Activated naive CD8-positive, alpha-beta T cell treated with anti-CD3 and anti-CD28 coated beads, Interleukin-2, amount 10 ng/mL, durations not matched to agents 7 days and 5 days (primary cell): ENCODE measurements around the gene CEP112. TPM values are rescaled to one million over a fixed set of nuclear protein-coding genes. Genes with fewer than 3 reads are reported as not detected.
"Not testable (repeated sequence)": the region's sequence is repeated elsewhere in the genome, so short reads cannot be mapped to it uniquely, and the experiment has no call there.

ENCODE experiments used
- ATAC-seq: fragments of 150-1000 bp; cut with Tn5 transposase; one replicate; pipeline ENCODE4 v1.10.0; 2021; ENCODE audit warnings: low read depth, moderate library complexity
- POLR2A ChIA-PET: fragments of 350-600 bp; sonication (Branson Sonifier 250); formaldehyde crosslinking; loops from one replicate; lab custom pipeline; 2021; ENCODE audit warnings: antibody characterized with exemption; lab: Charles Lee
- DNase-seq: peaks from one replicate; pipeline ENCODE4 v3.0.0; 2021
- H3K27ac Mint-ChIP-seq: one replicate; pipeline ENCODE4 v1.8.0; 2022; ENCODE audit warnings: mild to moderate bottlenecking, mixed read lengths
- H3K27me3 Mint-ChIP-seq: one replicate; pipeline ENCODE4 v1.8.0; 2022; ENCODE audit warnings: mild to moderate bottlenecking, moderate library complexity, mixed read lengths
- H3K36me3 Mint-ChIP-seq: one replicate; pipeline ENCODE4 v1.8.0; 2021; ENCODE audit warnings: mild to moderate bottlenecking, mixed read lengths
- H3K4me1 Mint-ChIP-seq: one replicate; pipeline ENCODE4 v1.8.0; 2021; ENCODE audit warnings: mixed read lengths
- H3K4me3 Mint-ChIP-seq: one replicate; pipeline ENCODE4 v1.8.0; 2022; ENCODE audit warnings: mild to moderate bottlenecking, moderate library complexity, mixed read lengths
- H3K9me3 Mint-ChIP-seq: one replicate; pipeline ENCODE4 v1.8.0; 2021; ENCODE audit warnings: mixed read lengths
- total RNA-seq, 2 experiments: library from RNA; stranded (reverse); gene quantifications; one replicate each; pipeline ENCODE4 v1.2.3, GENCODE V29; 2021

CEP112 gene
- total RNA-seq, 2 experiments from 2014 or later = 2.1 to 3.8 TPM

DNA sequence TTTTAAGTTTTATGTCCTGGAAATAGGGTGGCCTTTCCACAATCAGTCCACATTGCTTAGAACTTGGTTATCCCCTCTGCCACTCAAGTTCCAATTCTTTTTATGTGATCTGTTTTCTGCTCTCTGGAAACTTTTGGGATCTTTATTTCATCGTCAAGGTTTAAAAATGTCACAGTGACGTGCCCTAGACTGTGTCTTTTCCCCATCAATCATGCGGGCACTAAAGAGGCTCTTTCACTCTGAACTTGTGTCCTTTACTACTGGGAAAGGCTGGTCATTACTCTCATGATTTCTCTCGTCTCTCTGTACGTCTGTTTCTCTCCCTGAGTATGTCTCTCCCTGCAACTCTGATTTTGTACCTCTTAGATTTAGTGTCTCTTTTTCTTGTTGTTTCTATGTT lies 440.7 kb downstream of the CEP112 start:
- Mint-ChIP-seq H3K4me3 (no peak overlapping the region), H3K27me3 (peaks cover 3% of the 10 kb centered on the region), H3K36me3 (no peaks in the 10 kb centered on the region), H3K9me3 (no peaks in the 10 kb centered on the region), H3K27ac (no peak overlapping the region), H3K4me1 (peaks cover 8% of the 10 kb centered on the region)
- DNase-seq (no peak), ATAC-seq (no peak)
- POLR2A ChIA-PET = no interaction called here

DNA sequence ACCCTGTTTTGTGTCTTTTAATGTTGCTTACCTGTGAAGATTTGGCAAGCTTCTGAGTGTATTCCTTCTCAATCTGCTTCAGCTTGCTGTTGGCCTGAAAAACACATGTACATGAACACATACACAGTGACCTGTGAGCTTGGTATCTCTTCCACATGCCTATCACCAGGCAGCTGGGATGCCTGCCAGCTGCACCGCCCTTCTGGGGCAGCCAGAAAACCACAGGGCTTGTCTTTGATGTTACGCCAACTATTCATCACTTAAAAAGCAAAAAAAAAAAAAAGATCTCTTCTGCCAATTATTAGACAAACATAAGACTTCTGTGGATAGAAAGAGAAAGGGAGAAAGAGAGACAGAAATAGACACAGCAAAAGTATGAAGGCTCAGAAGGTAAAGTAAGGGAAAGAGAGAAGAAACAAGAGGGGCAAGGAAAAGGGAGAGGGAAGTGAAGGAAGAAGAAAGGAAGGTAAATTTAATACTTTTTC lies 441.3 kb downstream of the CEP112 start:
- H3K4me3 Mint-ChIP-seq = peak overlapping the region; percentile 39
- POLR2A ChIA-PET = no interaction called here
- H3K36me3 Mint-ChIP-seq = no peaks in the 10 kb centered on the region
- no peak for DNase-seq
- no peak overlapping the region for H3K27ac Mint-ChIP-seq
- peaks cover 8% of the 10 kb centered on the region for H3K4me1 Mint-ChIP-seq
- H3K27me3 Mint-ChIP-seq = peaks cover 3% of the 10 kb centered on the region
- H3K9me3 Mint-ChIP-seq = no peaks in the 10 kb centered on the region
- no peak for ATAC-seq

DNA sequence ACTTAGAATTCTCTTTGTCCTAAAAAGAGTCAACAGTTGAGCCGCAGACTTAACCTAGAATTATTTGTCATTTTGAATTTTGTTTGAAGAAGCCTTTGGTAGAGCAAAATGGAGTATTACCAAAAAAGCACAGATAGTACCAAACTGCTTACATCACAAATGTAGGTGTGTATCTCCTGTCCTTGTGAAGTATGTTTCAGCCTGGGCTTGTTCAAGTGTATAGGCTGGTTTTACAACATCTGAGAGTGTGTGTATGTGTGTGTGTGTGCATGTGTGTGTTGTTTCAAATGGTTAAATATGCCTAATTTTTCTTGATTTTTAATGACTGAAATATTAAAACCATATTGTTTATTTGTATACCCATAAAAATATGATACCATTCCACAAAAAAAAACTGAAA lies 441.8 kb downstream of the CEP112 start:
- no peak for DNase-seq
- H3K36me3 Mint-ChIP-seq = no peaks in the 10 kb centered on the region

DNA sequence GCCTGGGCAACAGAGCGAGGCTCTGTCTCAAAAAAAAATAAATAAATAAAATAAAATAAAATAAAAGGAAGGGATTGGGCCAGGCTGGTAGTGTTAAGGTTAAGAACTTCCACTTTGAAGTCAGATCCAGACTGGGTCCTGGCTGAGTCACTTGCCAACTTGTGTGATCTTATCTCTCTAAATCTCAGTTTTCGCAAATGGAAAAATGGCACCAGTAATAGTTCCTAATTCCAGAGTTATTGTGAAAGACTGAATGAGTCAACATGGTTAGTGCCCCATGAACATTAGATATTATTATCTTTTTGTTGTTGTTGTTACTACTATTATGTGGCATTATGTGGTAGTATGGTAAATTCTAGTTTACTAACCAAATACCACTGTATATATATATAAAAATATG lies 442.5 kb downstream of the CEP112 start:
- no peaks in the 10 kb centered on the region for H3K9me3 Mint-ChIP-seq
- H3K4me3 Mint-ChIP-seq = no peak overlapping the region
- H3K27ac Mint-ChIP-seq = no peak overlapping the region
- peaks cover 3% of the 10 kb centered on the region for H3K27me3 Mint-ChIP-seq
- ATAC-seq = no peak
- peaks cover 8% of the 10 kb centered on the region for H3K4me1 Mint-ChIP-seq
- no peak for DNase-seq
- no peaks in the 10 kb centered on the region for H3K36me3 Mint-ChIP-seq
- POLR2A ChIA-PET = no interaction called here

More for the DNA sequence above, 441.8 kb downstream of the CEP112 start:
- Mint-ChIP-seq H3K4me3 (no peak overlapping the region), H3K27me3 (peaks cover 3% of the 10 kb centered on the region), H3K9me3 (no peaks in the 10 kb centered on the region), H3K4me1 (peaks cover 8% of the 10 kb centered on the region), H3K27ac (no peak overlapping the region)
- POLR2A ChIA-PET = no interaction called here
- no peak for ATAC-seq

DNA sequence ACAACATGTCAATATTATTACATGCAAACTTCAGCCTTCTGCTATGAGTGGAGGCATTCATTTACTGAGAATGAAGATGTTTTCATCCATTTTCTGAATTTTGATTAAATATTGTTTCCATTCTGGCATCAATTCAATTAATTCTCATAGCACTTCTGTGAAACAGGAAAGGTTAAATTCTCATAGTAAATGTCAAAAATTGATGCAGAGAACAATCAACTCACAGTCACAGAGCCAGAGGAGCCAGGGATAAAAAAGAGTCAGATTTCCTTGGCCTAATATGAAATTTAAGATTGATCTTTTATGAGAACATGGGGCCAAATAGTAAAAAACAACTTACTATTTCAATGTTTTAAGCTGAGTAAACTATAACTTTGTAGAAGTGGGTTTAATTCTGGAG lies 446.7 kb downstream of the CEP112 start:
- POLR2A ChIA-PET = no interaction called here
- H3K27me3 Mint-ChIP-seq = peaks cover 3% of the 10 kb centered on the region
- H3K4me1 Mint-ChIP-seq = peaks cover 9% of the 10 kb centered on the region
- no peak overlapping the region for H3K4me3 Mint-ChIP-seq
- ATAC-seq (no peak), DNase-seq (no peak)
- H3K27ac Mint-ChIP-seq = no peak overlapping the region
- H3K36me3 Mint-ChIP-seq = no peaks in the 10 kb centered on the region
- peaks cover 3% of the 10 kb centered on the region for H3K9me3 Mint-ChIP-seq

DNA sequence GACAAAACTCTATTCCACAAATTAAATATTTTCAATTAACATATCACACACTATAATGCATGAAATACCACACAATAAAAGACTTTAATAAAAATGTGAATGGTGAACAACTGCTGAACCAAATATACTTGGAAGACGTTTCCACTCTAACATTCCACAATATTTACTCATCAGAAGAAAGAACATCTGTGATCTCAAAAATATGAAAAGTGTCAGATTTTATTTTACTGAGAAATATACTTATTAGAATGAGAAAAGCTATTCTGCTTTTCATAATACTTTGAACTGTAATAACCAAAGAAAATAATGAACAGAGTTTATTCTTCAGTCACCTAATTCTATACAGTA lies 448.7 kb downstream of the CEP112 start:
- H3K27me3 Mint-ChIP-seq = peaks cover 3% of the 10 kb centered on the region
- ATAC-seq = no peak
- H3K27ac Mint-ChIP-seq = no peak overlapping the region
- POLR2A ChIA-PET = no interaction called here
- no peak for DNase-seq
- no peaks in the 10 kb centered on the region for H3K36me3 Mint-ChIP-seq
- no peak overlapping the region for H3K4me3 Mint-ChIP-seq
- peaks cover 9% of the 10 kb centered on the region for H3K4me1 Mint-ChIP-seq
- H3K9me3 Mint-ChIP-seq = peaks cover 4% of the 10 kb centered on the region

DNA sequence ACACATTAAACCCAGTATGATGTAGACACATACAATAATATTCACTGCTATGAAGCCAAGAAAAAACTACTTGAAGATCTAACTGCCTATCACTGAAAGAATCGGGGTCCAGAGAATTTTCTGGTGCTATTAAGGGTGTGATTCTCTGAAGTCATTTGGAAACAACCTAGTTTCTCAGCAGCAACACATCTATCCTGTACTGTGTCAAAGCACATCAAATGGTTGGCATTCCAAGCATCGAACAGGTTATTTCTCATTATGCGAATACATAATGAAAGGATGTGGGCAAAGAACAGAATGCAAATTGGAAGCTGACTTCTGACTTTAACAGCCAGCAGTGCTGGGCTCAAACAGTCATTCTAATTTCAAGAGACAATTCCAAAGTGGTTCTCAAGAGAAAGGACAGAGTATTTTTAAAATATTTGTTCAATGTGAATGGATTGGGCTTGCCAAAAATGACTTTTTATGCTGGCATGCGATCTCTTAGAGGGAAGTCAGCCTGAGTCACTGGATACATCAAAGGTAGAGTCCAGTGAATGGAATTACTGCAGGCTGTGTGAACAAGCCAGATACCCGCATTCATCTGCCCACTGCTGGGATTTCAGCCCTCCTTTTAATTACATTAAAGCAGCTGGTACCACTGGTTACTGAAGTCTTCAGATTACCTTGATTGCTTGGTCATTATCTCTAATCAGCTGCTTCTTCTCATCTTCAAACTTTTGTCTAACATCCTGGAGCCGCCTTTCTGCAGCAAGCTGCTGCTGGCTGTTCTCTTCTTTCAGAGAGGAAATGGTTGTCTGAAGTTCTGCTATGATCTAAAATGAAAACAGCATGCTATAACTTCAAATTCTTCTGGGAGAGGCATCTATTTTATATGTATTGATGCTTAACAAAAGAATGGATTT lies 449.3 kb downstream of the CEP112 start:
- ATAC-seq = no peak
- peaks cover 9% of the 10 kb centered on the region for H3K4me1 Mint-ChIP-seq
- DNase-seq = no peak
- no peak overlapping the region for H3K4me3 Mint-ChIP-seq
- H3K36me3 Mint-ChIP-seq = no peaks in the 10 kb centered on the region
- H3K27me3 Mint-ChIP-seq = peaks cover 3% of the 10 kb centered on the region
- H3K27ac Mint-ChIP-seq = no peak overlapping the region
- H3K9me3 Mint-ChIP-seq = peaks cover 4% of the 10 kb centered on the region
- POLR2A ChIA-PET = no interaction called here

DNA sequence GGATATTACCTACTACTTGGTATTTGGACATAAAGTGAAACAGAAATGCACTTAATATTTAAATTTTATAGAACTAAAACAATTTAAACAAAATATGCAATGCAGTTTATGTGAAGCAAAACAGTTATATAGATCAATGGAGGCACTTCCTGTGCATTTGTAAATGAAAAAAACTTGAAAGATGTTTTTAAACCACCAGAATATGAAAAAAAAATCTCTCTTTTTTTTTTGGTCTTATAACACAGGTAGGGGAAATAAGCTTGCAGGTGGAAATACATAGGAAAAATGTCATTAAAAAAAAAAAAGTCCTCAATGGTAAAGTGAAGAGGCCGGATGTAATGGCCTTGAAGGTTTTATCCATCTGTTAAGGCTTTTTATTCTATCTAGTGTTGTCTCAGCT lies 450.2 kb downstream of the CEP112 start:
- H3K27ac Mint-ChIP-seq = no peak overlapping the region
- no peak overlapping the region for H3K4me3 Mint-ChIP-seq
- H3K9me3 Mint-ChIP-seq = peaks cover 4% of the 10 kb centered on the region
- no peaks in the 10 kb centered on the region for H3K27me3 Mint-ChIP-seq
- ATAC-seq (no peak), DNase-seq (no peak)
- POLR2A ChIA-PET = no interaction called here
- no peaks in the 10 kb centered on the region for H3K36me3 Mint-ChIP-seq
- peaks cover 9% of the 10 kb centered on the region for H3K4me1 Mint-ChIP-seq

DNA sequence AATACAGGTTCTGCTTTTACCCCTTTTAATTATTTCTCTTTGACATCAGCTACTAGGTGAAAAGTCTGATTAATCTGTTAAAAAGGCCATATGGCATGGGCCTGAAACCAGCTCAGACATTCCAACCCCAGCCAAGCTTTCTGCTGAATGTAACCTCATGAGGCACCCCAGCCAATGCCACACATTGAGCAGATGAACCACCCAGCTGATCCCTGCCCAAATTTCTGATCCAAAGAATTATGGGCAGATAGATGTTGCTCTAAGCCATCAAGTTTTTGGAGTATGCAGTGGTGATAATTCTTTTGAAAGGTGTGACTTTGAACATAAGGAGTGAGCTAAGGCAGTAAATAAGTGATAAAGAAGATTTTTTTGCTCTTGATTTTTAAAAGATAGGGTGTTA lies 452.9 kb downstream of the CEP112 start:
- Mint-ChIP-seq H3K4me1 (peaks cover 9% of the 10 kb centered on the region), H3K9me3 (peaks cover 4% of the 10 kb centered on the region), H3K4me3 (no peak overlapping the region), H3K36me3 (no peaks in the 10 kb centered on the region), H3K27ac (no peak overlapping the region), H3K27me3 (peaks cover 4% of the 10 kb centered on the region)
- POLR2A ChIA-PET = no interaction called here
- DNase-seq = no peak
- no peak for ATAC-seq

DNA sequence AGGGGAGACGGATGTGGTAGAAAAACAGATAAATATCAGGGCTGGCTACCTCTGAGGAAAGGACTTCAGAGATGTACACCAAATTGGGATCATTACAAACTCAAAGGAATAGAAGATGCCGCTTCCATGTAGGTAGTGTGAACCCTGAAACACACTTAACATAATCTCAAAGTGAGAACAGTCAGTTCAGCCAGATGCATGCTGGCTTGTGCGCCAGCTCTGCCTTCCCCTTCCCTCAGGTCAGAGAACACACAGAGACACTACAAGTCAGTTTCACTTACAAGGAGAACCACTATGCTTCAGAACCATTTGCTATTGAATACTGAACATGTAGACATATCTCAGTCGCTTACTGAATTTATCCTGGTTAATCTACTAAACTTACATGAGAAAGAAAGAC lies 454.5 kb downstream of the CEP112 start:
- no peak overlapping the region for H3K4me3 Mint-ChIP-seq
- peaks cover 4% of the 10 kb centered on the region for H3K9me3 Mint-ChIP-seq
- peaks cover 7% of the 10 kb centered on the region for H3K27me3 Mint-ChIP-seq
- DNase-seq (no peak), ATAC-seq (no peak)
- POLR2A ChIA-PET = no interaction called here
- no peak overlapping the region for H3K27ac Mint-ChIP-seq
- no peaks in the 10 kb centered on the region for H3K36me3 Mint-ChIP-seq
- peaks cover 10% of the 10 kb centered on the region for H3K4me1 Mint-ChIP-seq

DNA sequence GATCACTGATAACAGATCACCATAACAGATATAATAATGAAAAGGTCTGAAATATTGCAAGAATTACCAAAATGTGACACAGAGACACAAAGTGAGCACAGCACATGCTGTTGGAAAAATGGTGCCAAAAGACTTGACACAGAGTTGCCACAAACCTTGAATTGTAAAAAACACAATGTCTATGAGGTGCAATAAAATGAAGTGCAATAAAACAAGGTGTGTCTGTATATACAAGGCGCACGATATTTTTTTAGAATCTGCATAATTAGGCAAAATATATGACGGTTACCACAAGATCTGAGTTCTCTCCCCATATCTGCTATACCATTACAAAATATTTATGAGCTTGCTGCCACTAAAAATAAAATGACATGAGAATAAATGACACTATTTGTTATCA lies 458.6 kb downstream of the CEP112 start:
- no peak overlapping the region for H3K4me3 Mint-ChIP-seq
- H3K9me3 Mint-ChIP-seq = no peaks in the 10 kb centered on the region
- ATAC-seq (no peak), DNase-seq (no peak)
- POLR2A ChIA-PET = no interaction called here
- no peak overlapping the region for H3K27ac Mint-ChIP-seq
- no peaks in the 10 kb centered on the region for H3K36me3 Mint-ChIP-seq
- H3K27me3 Mint-ChIP-seq = peaks cover 7% of the 10 kb centered on the region
- peaks cover 7% of the 10 kb centered on the region for H3K4me1 Mint-ChIP-seq

DNA sequence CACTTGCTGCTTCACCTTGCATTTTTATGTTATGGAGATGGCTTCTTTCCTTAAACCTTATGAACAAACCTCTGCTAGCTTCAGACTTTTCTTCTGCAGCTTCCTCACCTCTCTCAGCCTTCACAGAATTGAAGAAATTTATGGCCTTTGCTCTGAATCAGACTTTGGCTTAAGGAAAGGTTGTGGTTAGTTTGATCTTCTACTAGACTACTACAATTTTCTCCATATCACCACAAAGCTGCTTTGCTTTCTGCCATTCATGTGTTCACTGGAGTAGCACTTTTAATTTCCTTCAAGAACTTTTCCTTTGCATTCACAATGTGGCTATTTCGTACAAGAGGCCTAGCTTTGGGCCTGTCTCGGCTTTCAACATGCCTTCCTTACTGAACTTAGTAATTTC lies 459.3 kb downstream of the CEP112 start:
- not testable (repeated sequence) for H3K4me3 Mint-ChIP-seq, ATAC-seq, H3K9me3 Mint-ChIP-seq, H3K27ac Mint-ChIP-seq, H3K4me1 Mint-ChIP-seq, H3K27me3 Mint-ChIP-seq, H3K36me3 Mint-ChIP-seq, DNase-seq
- POLR2A ChIA-PET = interaction anchor here (0.6 kb wide), 1 partner anchor 12 kb away, joined by 6 read pairs; no protein-coding TSS in a partner anchor

DNA sequence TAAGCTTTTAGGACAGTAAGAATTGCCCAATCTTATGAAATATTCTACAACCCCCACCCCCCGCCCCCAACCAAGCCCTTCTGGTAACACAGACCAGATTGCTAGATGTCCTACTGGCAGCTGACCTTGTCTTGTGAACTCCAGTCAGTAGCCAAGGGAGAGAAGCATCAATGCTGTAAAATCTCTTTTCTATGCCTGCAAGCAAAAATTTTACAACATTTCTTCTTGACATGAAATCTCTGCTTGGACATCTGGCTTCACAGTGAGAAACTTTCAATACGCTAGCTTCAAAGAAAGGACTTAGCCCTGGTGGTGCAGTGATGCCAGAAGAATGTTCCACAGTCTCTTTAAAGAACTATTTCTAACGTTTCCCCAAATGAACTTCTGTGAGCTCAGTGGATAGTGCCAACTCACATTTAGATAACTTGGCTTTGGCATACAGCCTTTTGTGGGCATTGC lies 461.2 kb downstream of the CEP112 start:
- Mint-ChIP-seq H3K36me3 (no peaks in the 10 kb centered on the region), H3K4me1 (peaks cover 7% of the 10 kb centered on the region), H3K27me3 (peaks cover 4% of the 10 kb centered on the region), H3K27ac (no peak overlapping the region), H3K4me3 (no peak overlapping the region), H3K9me3 (peaks cover 3% of the 10 kb centered on the region)
- ATAC-seq = no peak
- POLR2A ChIA-PET = no interaction called here
- no peak for DNase-seq

DNA sequence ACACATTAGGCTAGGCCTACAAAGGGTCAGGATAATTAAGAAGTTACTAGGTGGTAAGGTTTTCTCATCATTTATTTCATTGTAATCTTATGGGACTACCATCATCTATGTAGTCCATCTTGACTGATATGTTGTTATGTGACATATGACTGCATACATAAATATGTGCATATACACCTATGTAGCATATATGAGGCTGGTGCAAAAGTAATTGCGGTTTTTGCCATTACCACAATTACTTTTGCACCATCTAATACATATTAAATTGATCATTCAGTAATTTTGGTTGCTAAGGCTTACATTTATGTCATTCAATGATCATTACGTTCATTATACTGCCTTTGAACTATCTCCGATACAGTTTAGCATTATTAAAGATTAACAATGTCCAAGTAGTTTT lies 462.7 kb downstream of the CEP112 start:
- no peak overlapping the region for H3K4me3 Mint-ChIP-seq
- peaks cover 3% of the 10 kb centered on the region for H3K9me3 Mint-ChIP-seq
- DNase-seq (no peak), ATAC-seq (no peak)
- no peaks in the 10 kb centered on the region for H3K36me3 Mint-ChIP-seq
- peaks cover 7% of the 10 kb centered on the region for H3K4me1 Mint-ChIP-seq
- H3K27me3 Mint-ChIP-seq = peaks cover 4% of the 10 kb centered on the region
- POLR2A ChIA-PET = no interaction called here
- no peak overlapping the region for H3K27ac Mint-ChIP-seq
